IMR-90 (cell line): ENCODE data around the gene CASP8AP2. TPM values are rescaled to one million over a fixed set of nuclear protein-coding genes. Genes with fewer than 3 reads are reported as not detected.
A peak's percentile ranks its signal among the peaks of the same experiment; 100 is the strongest.

ENCODE experiments used
- ATAC-seq: fragments of 200-7000 bp; cut with Tn5 transposase; 2 replicates; pipeline ENCODE4 v1.9.1; 2020; ENCODE audit warnings: low read depth, mild to moderate bottlenecking, moderate library complexity
- BruUV-seq: library from RNA; stranded (reverse); fragments of 400-500 nt; replicated peaks from 2 replicates; lab custom pipeline; 2021; lab: Mats Ljungman, UMichigan
- CTCF ChIA-PET: fragments of 300-600 bp; formaldehyde crosslinking; extraction: SDS; loops from one replicate; lab custom pipeline; 2021; ENCODE audit warnings: antibody characterized with exemption; lab: Yijun Ruan, JAX
- POLR2A ChIA-PET: fragments of 300-600 bp; sonication (Branson Sonifier 250); formaldehyde crosslinking; loops from one replicate; lab custom pipeline; 2022; ENCODE audit warnings: antibody characterized with exemption; ENCODE audit not compliant: unreplicated experiment; lab: Charles Lee
- DNase-seq: peaks from one replicate; pipeline ENCODE4 v3.0.0; 2013
- H2AFZ ChIP-seq: replicated peaks from 2 replicates; pipeline ENCODE3; 2013; ENCODE audit warnings: low read length, mild to moderate bottlenecking; ENCODE audit not compliant: poor library complexity
- H2AK5ac ChIP-seq: 2 replicates; pipeline ENCODE4 v1.6.1; 2013; ENCODE audit warnings: low read depth, low read length, inconsistent platforms
- H2AK9ac ChIP-seq: replicated peaks from 2 replicates; pipeline ENCODE3; 2013; ENCODE audit warnings: mild to moderate bottlenecking, low read depth, low read length, moderate library complexity; ENCODE audit not compliant: poor library complexity
- H2BK120ac ChIP-seq: 2 replicates; pipeline ENCODE4 v1.6.1; 2013; ENCODE audit warnings: low read depth, low read length, inconsistent platforms
- H2BK15ac ChIP-seq: 3 replicates; pipeline ENCODE4 v1.6.1; 2013; ENCODE audit warnings: low read depth, low read length, inconsistent platforms
- H2BK20ac ChIP-seq: 2 replicates; pipeline ENCODE4 v1.6.1; 2013; ENCODE audit warnings: low read depth, mild to moderate bottlenecking, inconsistent platforms, low read length, moderate library complexity
- H2BK5ac ChIP-seq: 2 replicates; pipeline ENCODE4 v1.6.1; 2013; ENCODE audit warnings: mild to moderate bottlenecking, low read depth, low read length, inconsistent platforms; ENCODE audit not compliant: poor library complexity, severe bottlenecking
- H3K14ac ChIP-seq: replicated peaks from 2 replicates; pipeline ENCODE4 v1.6.1; 2013; ENCODE audit warnings: low read depth, low read length, inconsistent platforms
- H3K18ac ChIP-seq: 2 replicates; pipeline ENCODE4 v1.6.1; 2013; ENCODE audit warnings: low read depth, low read length, control low read depth
- H3K23ac ChIP-seq: 2 replicates; pipeline ENCODE4 v1.6.1; 2013; ENCODE audit warnings: low read depth, low read length, inconsistent platforms
- H3K27ac ChIP-seq: 2 replicates; pipeline ENCODE4 v1.5.1; 2013; ENCODE audit warnings: mild to moderate bottlenecking, control low read depth, low read length; ENCODE audit not compliant: insufficient read depth
- H3K27me3 ChIP-seq: 2 replicates; pipeline ENCODE4 v1.6.1; 2013; ENCODE audit warnings: low read length; ENCODE audit not compliant: control insufficient read depth, insufficient read depth
- H3K36me3 ChIP-seq: 2 replicates; pipeline ENCODE4 v1.6.1; 2013; ENCODE audit warnings: low read length, mixed read lengths; ENCODE audit not compliant: control insufficient read depth, insufficient read depth
- H3K4ac ChIP-seq: 2 replicates; pipeline ENCODE4 v1.6.1; 2013; ENCODE audit warnings: low read depth, low read length, inconsistent platforms
- H3K4me1 ChIP-seq: 2 replicates; pipeline ENCODE4 v1.6.1; 2013; ENCODE audit warnings: low read length, mixed read lengths; ENCODE audit not compliant: control insufficient read depth, insufficient read depth
- H3K4me2 ChIP-seq: 2 replicates; pipeline ENCODE4 v1.6.1; 2013; ENCODE audit warnings: low read depth, mild to moderate bottlenecking, control low read depth, low read length, moderate library complexity
- H3K4me3 ChIP-seq: 2 replicates; pipeline ENCODE4 v1.5.1; 2013; ENCODE audit warnings: low read depth, mild to moderate bottlenecking, control low read depth, low read length, moderate library complexity; ENCODE audit not compliant: insufficient read depth
- H3K56ac ChIP-seq: 2 replicates; pipeline ENCODE4 v1.6.1; 2013; ENCODE audit warnings: low read length, inconsistent platforms; ENCODE audit not compliant: insufficient read depth; ENCODE audit errors: extremely low read depth
- H3K79me1 ChIP-seq, 2 experiments: 2 replicates each; pipeline ENCODE4 v1.6.1; 2013; ENCODE audit warnings: low read length in 2 of 2, inconsistent platforms in 1 of 2, low read depth in 1 of 2
- H3K9ac ChIP-seq: 2 replicates; pipeline ENCODE4 v1.6.1; 2013; ENCODE audit warnings: low read depth, low read length, control low read depth
- H3K9me1 ChIP-seq: 2 replicates; pipeline ENCODE4 v1.6.1; 2013; ENCODE audit warnings: low read length, inconsistent platforms; ENCODE audit not compliant: insufficient read depth
- H3K9me3 ChIP-seq: 2 replicates; pipeline ENCODE4 v1.6.1; 2013; ENCODE audit warnings: low read length; ENCODE audit not compliant: control insufficient read depth, insufficient read depth
- H4K20me1 ChIP-seq: 2 replicates; pipeline ENCODE4 v1.6.1; 2013; ENCODE audit warnings: low read length, inconsistent platforms; ENCODE audit not compliant: insufficient read depth
- H4K5ac ChIP-seq: 2 replicates; pipeline ENCODE4 v1.6.1; 2013; ENCODE audit warnings: mild to moderate bottlenecking, low read depth, low read length, control low read depth
- H4K8ac ChIP-seq, 2 experiments: 2 replicates each; pipeline ENCODE4 v1.6.1; 2013; ENCODE audit warnings: low read depth in 2 of 2, low read length in 2 of 2, control low read depth in 1 of 2, inconsistent platforms in 1 of 2
- H4K91ac ChIP-seq: 2 replicates; pipeline ENCODE4 v1.6.1; 2013; ENCODE audit warnings: low read depth, low read length, inconsistent platforms; ENCODE audit not compliant: insufficient read depth
- BHLHE40 ChIP-seq: fragments of 150-350 bp; IDR thresholded peaks from 2 replicates; pipeline ENCODE4 v1.6.1; 2016; ENCODE audit warnings: mild to moderate bottlenecking, low read depth, low read length
- CEBPB ChIP-seq: IDR thresholded peaks from 2 replicates; pipeline ENCODE4 v1.6.1; 2012; ENCODE audit warnings: low read depth, low read length, improper control_type of control experiment
- CHD1 ChIP-seq: IDR thresholded peaks from 2 replicates; pipeline ENCODE4 v1.6.1; 2012; ENCODE audit warnings: low read depth, low read length, improper control_type of control experiment
- CTCF ChIP-seq: conservative IDR thresholded peaks from 2 replicates; pipeline ENCODE4 v1.5.1; 2012; ENCODE audit warnings: mild to moderate bottlenecking, low read depth, low read length, improper control_type of control experiment
- ELK1 ChIP-seq: fragments of 150-350 bp; IDR thresholded peaks from 2 replicates; pipeline ENCODE4 v1.6.1; 2016; ENCODE audit warnings: low read depth, mild to moderate bottlenecking, low read length, moderate library complexity, borderline replicate concordance
- FOS ChIP-seq: fragments of 150-350 bp; IDR thresholded peaks from 2 replicates; pipeline ENCODE4 v1.6.1; 2016; ENCODE audit warnings: low read depth, low read length
- MAFK ChIP-seq: IDR thresholded peaks from 2 replicates; pipeline ENCODE4 v1.6.1; 2012; ENCODE audit warnings: low read depth, low read length, improper control_type of control experiment
- MAZ ChIP-seq: IDR thresholded peaks from 2 replicates; pipeline ENCODE4 v1.6.1; 2012; ENCODE audit warnings: low read depth, mild to moderate bottlenecking, low read length, improper control_type of control experiment, moderate library complexity, borderline replicate concordance
- MXI1 ChIP-seq: IDR thresholded peaks from 2 replicates; pipeline ENCODE4 v1.6.1; 2012; ENCODE audit warnings: low read depth, mild to moderate bottlenecking, low read length, moderate library complexity, borderline replicate concordance
- NFE2L2 ChIP-seq: fragments of 150-350 bp; IDR thresholded peaks from 2 replicates; pipeline ENCODE4 v1.6.1; 2016; ENCODE audit warnings: low read depth, mild to moderate bottlenecking, low read length
- POLR2A ChIP-seq: IDR thresholded peaks from 2 replicates; pipeline ENCODE4 v1.6.1; 2012; ENCODE audit warnings: mild to moderate bottlenecking, low read depth, low read length
- RAD21 ChIP-seq: IDR thresholded peaks from 2 replicates; pipeline ENCODE4 v1.6.1; 2012; ENCODE audit warnings: low read length, improper control_type of control experiment
- RCOR1 ChIP-seq: IDR thresholded peaks from 2 replicates; pipeline ENCODE4 v1.6.1; 2012; ENCODE audit warnings: mild to moderate bottlenecking, low read length, improper control_type of control experiment; ENCODE audit not compliant: insufficient replicate concordance
- RFX5 ChIP-seq: IDR thresholded peaks from 2 replicates; pipeline ENCODE4 v1.8.0; 2012; ENCODE audit warnings: low read depth, mild to moderate bottlenecking, low read length, moderate library complexity
- SMC3 ChIP-seq: fragments of 150-350 bp; IDR thresholded peaks from 2 replicates; pipeline ENCODE4 v1.6.1; 2016; ENCODE audit warnings: low read depth, mild to moderate bottlenecking, antibody characterized with exemption, low read length, moderate library complexity
- USF2 ChIP-seq: fragments of 150-350 bp; IDR thresholded peaks from 2 replicates; pipeline ENCODE4 v1.6.1; 2017; ENCODE audit warnings: mild to moderate bottlenecking, antibody characterized with exemption, low read length, low read depth
- WGBS, 2 experiments: methylation state at CpG; one replicate each; pipeline versions ENCODE4 v1.1.5 to v1.1.7; 2013; ENCODE audit warnings: missing lambda C conversion rate in 2 of 2; ENCODE audit not compliant: insufficient read length in 1 of 2; ENCODE audit errors: extremely low coverage in 2 of 2; 5-methylcytosine and 5-hydroxymethylcytosine counted together
- dilution Hi-C: fragments of 300-500 bp; cut with HindIII; formaldehyde crosslinking; loops from one replicate; pipeline ENCODE4 v1.14.3; 2018; ENCODE audit warnings: low sequenced_read_pairs; ENCODE audit not compliant: unreplicated experiment
- in situ Hi-C: fragments of 300-500 bp; cut with MboI; formaldehyde crosslinking; loops from 3 replicates; pipeline ENCODE4 v1.14.3; 2019; ENCODE audit warnings: low sequenced_read_pairs, inconsistent platforms, mixed read lengths
- intact Hi-C: fragments of 100-400 bp; cut with micrococcal nuclease; formaldehyde crosslinking; loops from 2 replicates; pipeline ENCODE4 v1.10.0; 2022
- polyA plus RNA-seq, 3 experiments: library from polyadenylated mRNA; depleted of rRNA; stranded (reverse); fragments of >200 nt; gene quantifications; 2 replicates each; pipeline ENCODE4 v1.2.3, GENCODE V29; 2012; ENCODE audit warnings: low replicate concordance in 1 of 3
- total RNA-seq: library from RNA; depleted of rRNA; stranded (reverse); fragments of >200 nt; gene quantifications from 2 replicates; pipeline ENCODE4 v1.2.3, GENCODE V29; 2012

CASP8AP2 gene
- total and polyA plus RNA-seq, 2 of the 4 experiments (the other 2 are of a cell fraction): 5.0 to 11.1 TPM

GRCh38 chr6:89917801-89918366, 88.2 kb downstream of the CASP8AP2 start:
- H3K56ac ChIP-seq: no peak overlapping the region
- no peak overlapping the region for H3K18ac ChIP-seq
- H3K9ac ChIP-seq: no peak overlapping the region
- CTCF ChIA-PET: no interaction called here
- H3K9me1 ChIP-seq: no peaks in the 10 kb centered on the region
- no peak overlapping the region for H3K23ac ChIP-seq
- no peaks in the 10 kb centered on the region for H3K4me1 ChIP-seq
- no peak overlapping the region for H2BK5ac ChIP-seq
- no peak overlapping the region for H2BK20ac ChIP-seq
- TF ChIP-seq RFX5 (no peak), POLR2A (no peak), MAZ (no peak), RCOR1 (no peak), RAD21 (no peak), MAFK (no peak), ELK1 (no peak), USF2 (no peak), MXI1 (no peak), SMC3 (no peak), CEBPB (no peak), CTCF (no peak), BHLHE40 (no peak), FOS (no peak), NFE2L2 (no peak), CHD1 (no peak)
- no peaks in the 10 kb centered on the region; the same call in 1 of the 2 replicates for H3K27me3 ChIP-seq
- no peaks in the 10 kb centered on the region for H3K79me1 ChIP-seq
- intact Hi-C loops (no loop called here), in situ Hi-C loops (no loop called here), dilution Hi-C loops (no loop called here)
- 77% methylated on average over 2 of the region's 3 CpGs; no CpG with 5 or more reads in 1 of the 2 experiments for WGBS, 2 experiments
- no peaks in the 10 kb centered on the region for H3K9me3 ChIP-seq
- H3K27ac ChIP-seq: no peak overlapping the region
- no peak overlapping the region for H4K5ac ChIP-seq
- DNase-seq (no peak), ATAC-seq (no peak)
- no TSS peak for BruUV-seq
- H2AK5ac ChIP-seq: no peak overlapping the region
- H2BK15ac ChIP-seq: no peak overlapping the region
- H2AK9ac ChIP-seq: no peak overlapping the region
- no peak overlapping the region for H3K4me2 ChIP-seq
- no peak overlapping the region for H4K91ac ChIP-seq
- H2AFZ ChIP-seq: peak overlapping the region; percentile 32
- H3K4me3 ChIP-seq: no peak overlapping the region
- no peak overlapping the region for H4K8ac ChIP-seq
- H4K20me1 ChIP-seq: no peaks in the 10 kb centered on the region
- H3K4ac ChIP-seq: no peak overlapping the region
- POLR2A ChIA-PET: no interaction called here
- no peak overlapping the region for H2BK120ac ChIP-seq
- H3K36me3 ChIP-seq: no peaks in the 10 kb centered on the region
- H3K14ac ChIP-seq: no peak overlapping the region
